Sigmoid colon (tissue), 7 donors: Measurements from ENCODE around the gene BAD. TPM values are rescaled to one million over a fixed set of nuclear protein-coding genes. Genes with fewer than 3 reads are reported as not detected.

Experiments
- DNase-seq: peaks from one replicate; pipeline ENCODE4 v3.0.0-alpha.2; 2019
- H3K27ac ChIP-seq, 4 donors: fragments of 200-600 bp; sonication (generic); one replicate each; pipeline ENCODE4 v1.5.1; 2016 to 2019; ENCODE audit warnings: mild to moderate bottlenecking in 1 of 4
- H3K27me3 ChIP-seq, 3 donors: fragments of 200-600 bp; sonication (generic); one replicate each; pipeline ENCODE4 v1.5.1; 2019; ENCODE audit warnings: mild to moderate bottlenecking in 1 of 3
- H3K36me3 ChIP-seq, 4 donors: fragments of 200-600 bp; sonication (generic); one replicate each; pipeline ENCODE4 v1.5.1; 2016 to 2019
- H3K4me1 ChIP-seq, 4 donors: fragments of 200-600 bp; sonication (generic); one replicate each; pipeline ENCODE4 v1.5.1; 2017 to 2019
- H3K4me3 ChIP-seq, 4 donors: fragments of 200-600 bp; sonication (generic); one replicate each; pipeline ENCODE4 v1.5.1; 2017 to 2019; ENCODE audit warnings: mild to moderate bottlenecking in 2 of 4, moderate library complexity in 1 of 4
- H3K9me3 ChIP-seq, 4 donors: fragments of 200-600 bp in 3 of 4; sonication (generic) in 3 of 4; one replicate each; pipeline versions ENCODE4 v1.5.1 to v1.6.1; 2013 to 2019
- CTCF ChIP-seq, 4 experiments: fragments of 450-650 bp in 3 of 4; fragments of 200-600 bp in 1 of 4; IDR thresholded peaks; one replicate each; pipeline ENCODE4 v1.5.1; 2016 to 2019; ENCODE audit warnings: antibody characterized with exemption in 4 of 4, mild to moderate bottlenecking in 3 of 4, moderate library complexity in 2 of 4
- EP300 ChIP-seq, 4 donors: sonication (generic); formaldehyde crosslinking; IDR thresholded peaks; one replicate each; pipeline ENCODE4 v1.6.1; 2017; ENCODE audit warnings: antibody characterized with exemption in 4 of 4
- POLR2A ChIP-seq, 2 donors: fragments of 450-650 bp; IDR thresholded peaks; one replicate each; pipeline ENCODE4 v1.6.1; 2016; ENCODE audit warnings: antibody characterized with exemption in 2 of 2, mild to moderate bottlenecking in 2 of 2, moderate library complexity in 2 of 2
- POLR2AphosphoS5 ChIP-seq, 4 donors: sonication (generic); formaldehyde crosslinking; IDR thresholded peaks; one replicate each; pipeline ENCODE4 v1.6.1; 2017; ENCODE audit warnings: antibody characterized with exemption in 4 of 4
- WGBS, 2 donors: extraction: QIAGEN DNeasy Blood & Tissue Kit; methylation state at CpG; one replicate each; pipeline ENCODE4 v1.1.7; 2013; 5-methylcytosine and 5-hydroxymethylcytosine counted together
- intact Hi-C: fragments of 100-400 bp; cut with DNase I; formaldehyde crosslinking; loops from one replicate; pipeline ENCODE4 v1.15.1; 2023
- polyA plus RNA-seq, 3 donors: library from polyadenylated mRNA; stranded (reverse); fragments of 200-250 nt; gene quantifications; one replicate each; pipeline ENCODE4 v1.2.3, GENCODE V29; 2013
- total RNA-seq, 4 donors: library from RNA; depleted of rRNA; stranded (reverse); fragments of >200 nt; gene quantifications; one replicate each; pipeline ENCODE4 v1.1.0, GENCODE V29; 2016
- donor health status: healthy with polysubstance abuse.
- donor health status: Bipolar disorder and iron deficiency.
- donor health status: healthy.

BAD gene
- total and polyA plus RNA-seq, 7 donors = 95.3 to 264 (median 127) TPM

- DNase-seq = peak; percentile 88
- Histone ChIP-seq H3K36me3 (no peaks in the 10 kb centered on the region), H3K27ac (peak overlapping the region in 2 of 4 donors; percentile 20 to 49), H3K4me3 (peak overlapping the region; percentile 24 to 52 (median 43)), H3K9me3 (no peaks in the 10 kb centered on the region), H3K4me1 (peaks cover 0 to 36% (median 33%) of the 10 kb centered on the region in 4 donors), H3K27me3 (peaks cover 38 to 93% (median 77%) of the 10 kb centered on the region in 3 donors)
- WGBS, 2 donors = 2 to 4% methylated on average over 60 of the region's 60 CpGs
- TF ChIP-seq POLR2A (IDR thresholded peaks at IDR 0.05) (no peak), CTCF (IDR thresholded peaks at IDR 0.05) (no peak), POLR2AphosphoS5 (IDR thresholded peaks at IDR 0.05) (peak in 2 of 4 donors; percentile 30 to 34)
- intact Hi-C loops = no loop called here
Observed at GRCh38 chr11:64298966-64299846, 14.7 kb upstream of the BAD start.

- H3K27ac ChIP-seq = no peak overlapping the region
- no peak overlapping the region for H3K4me3 ChIP-seq
- WGBS, 2 donors = 19 to 40% methylated on average over 18 of the region's 18 CpGs
- intact Hi-C loops = no loop called here
- H3K27me3 ChIP-seq = peaks cover 42 to 100% (median 91%) of the 10 kb centered on the region in 3 donors
- no peak for DNase-seq
- TF ChIP-seq EP300 (IDR thresholded peaks at IDR 0.05) = no peak
- TF ChIP-seq POLR2AphosphoS5 (IDR thresholded peaks at IDR 0.05) = no peak
- TF ChIP-seq CTCF (IDR thresholded peaks at IDR 0.05) = no peak
- TF ChIP-seq POLR2A (IDR thresholded peaks at IDR 0.05) = no peak
- H3K9me3 ChIP-seq = no peaks in the 10 kb centered on the region
- H3K36me3 ChIP-seq = no peaks in the 10 kb centered on the region
- peaks cover 0 to 29% (median 25%) of the 10 kb centered on the region in 4 donors for H3K4me1 ChIP-seq
Observed at GRCh38 chr11:64297699-64298358, 13.4 kb upstream of the BAD start.

- peaks cover 50 to 100% (median 96%) of the 10 kb centered on the region in 3 donors for H3K27me3 ChIP-seq
- TF ChIP-seq POLR2AphosphoS5 (IDR thresholded peaks at IDR 0.05) = no peak
- TF ChIP-seq EP300 (IDR thresholded peaks at IDR 0.05) = no peak
- TF ChIP-seq CTCF (IDR thresholded peaks at IDR 0.05) = no peak
- TF ChIP-seq POLR2A (IDR thresholded peaks at IDR 0.05) = no peak
- H3K36me3 ChIP-seq = no peaks in the 10 kb centered on the region
- H3K4me1 ChIP-seq = peaks cover 0 to 34% (median 32%) of the 10 kb centered on the region in 4 donors
- intact Hi-C loops = no loop called here
- no peaks in the 10 kb centered on the region for H3K9me3 ChIP-seq
- 14% methylated on average over 34 of the region's 34 CpGs for WGBS, 2 donors
- H3K27ac ChIP-seq = no peak overlapping the region
- DNase-seq = no peak
- no peak overlapping the region for H3K4me3 ChIP-seq
Observed at GRCh38 chr11:64296830-64297698, 12.6 kb upstream of the BAD start.

- H3K27me3 ChIP-seq = peaks cover 58 to 100% (median 96%) of the 10 kb centered on the region in 3 donors
- intact Hi-C loops = no loop called here
- WGBS, 2 donors = 11 to 38% methylated on average over 1 of the region's 1 CpG
Observed at GRCh38 chr11:64296236-64296635, 11.8 kb upstream of the BAD start.

More at GRCh38 chr11:64296236-64296635, 11.8 kb upstream of the BAD start:
- Histone ChIP-seq H3K4me3 (no peak overlapping the region), H3K9me3 (no peaks in the 10 kb centered on the region), H3K4me1 (peaks cover 0 to 41% (median 39%) of the 10 kb centered on the region in 4 donors), H3K36me3 (no peaks in the 10 kb centered on the region), H3K27ac (no peak overlapping the region)
- TF ChIP-seq EP300 (IDR thresholded peaks at IDR 0.05) (no peak), CTCF (IDR thresholded peaks at IDR 0.05) (no peak), POLR2A (IDR thresholded peaks at IDR 0.05) (no peak), POLR2AphosphoS5 (IDR thresholded peaks at IDR 0.05) (no peak)
- no peak for DNase-seq
